ENCODE measurements around the gene PDZRN4. TPM values are rescaled to one million over a fixed set of nuclear protein-coding genes. Genes with fewer than 3 reads are reported as not detected.
"Not testable (repeated sequence)": the region's sequence is repeated elsewhere in the genome, so short reads cannot be mapped to it uniquely, and the experiment has no call there.

The PDZRN4 gene
- total and polyA plus RNA-seq, 9 donors, result 1.5 to 5.0 (median 2.9) TPM

- H3K36me3 ChIP-seq (ENCODE audit: control insufficient read depth, insufficient read depth, low read length), result no peaks in the 10 kb centered on the region
- no peak overlapping the region for H3K4me3 ChIP-seq (ENCODE audit: low read length)
- no peak overlapping the region for H3K27ac ChIP-seq (ENCODE audit: low read length)
- no peaks in the 10 kb centered on the region for H3K27me3 ChIP-seq (ENCODE audit: control insufficient read depth, insufficient read depth, low read length)
- no peak for DNase-seq
- no peaks in the 10 kb centered on the region for H3K9me3 ChIP-seq (replicated peaks; ENCODE audit: control insufficient read depth, low read depth, low read length)
- H3K4me1 ChIP-seq (ENCODE audit: control insufficient read depth, insufficient read depth, low read length), result no peaks in the 10 kb centered on the region
- no CpG with 5 or more reads among the region's 4 CpGs for WGBS (ENCODE audit: insufficient coverage)
Measured at GRCh38 chr12:41536813-41537490, 348.8 kb downstream of the PDZRN4 start.

- WGBS (ENCODE audit: insufficient coverage), result no CpG with 5 or more reads among the region's 1 CpG
- H3K27ac ChIP-seq (ENCODE audit: low read length), result no peak overlapping the region
- DNase-seq, result no peak
Measured at GRCh38 chr12:41537522-41537921, 349.4 kb downstream of the PDZRN4 start.

DNA sequence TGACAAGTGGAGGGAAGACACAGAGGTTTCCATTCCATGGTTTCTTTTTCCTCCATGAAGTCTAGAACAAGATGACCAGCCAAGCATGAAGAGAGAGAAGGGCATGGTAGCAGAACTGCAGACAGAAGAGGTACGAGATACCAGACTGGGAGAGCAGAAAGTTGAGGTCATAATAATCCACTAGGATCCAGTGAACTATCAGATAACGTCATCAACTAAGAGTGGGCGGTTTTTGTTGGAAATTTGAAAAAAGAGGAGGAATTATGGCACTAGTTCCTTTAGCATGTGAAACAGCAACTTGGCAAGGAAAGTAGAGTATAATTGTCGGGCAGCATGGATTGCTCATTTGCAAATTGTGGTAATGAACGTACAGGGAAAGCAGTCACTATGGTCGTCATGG, 357.6 kb downstream of the PDZRN4 start:
- no peak for DNase-seq
- Histone ChIP-seq H3K36me3 (ENCODE audit: control insufficient read depth, insufficient read depth, low read length) (no peaks in the 10 kb centered on the region), H3K4me3 (ENCODE audit: low read length) (no peak overlapping the region), H3K27ac (ENCODE audit: low read length) (no peak overlapping the region), H3K9me3 (replicated peaks; ENCODE audit: control insufficient read depth, low read depth, low read length) (no peaks in the 10 kb centered on the region), H3K4me1 (ENCODE audit: control insufficient read depth, insufficient read depth, low read length) (no peaks in the 10 kb centered on the region), H3K27me3 (ENCODE audit: control insufficient read depth, insufficient read depth, low read length) (no peaks in the 10 kb centered on the region)
- 74% methylated on average over 4 of the region's 6 CpGs for WGBS (ENCODE audit: insufficient coverage)

More at GRCh38 chr12:41537522-41537921, 349.4 kb downstream of the PDZRN4 start:
- Histone ChIP-seq H3K4me1 (ENCODE audit: control insufficient read depth, insufficient read depth, low read length) (no peaks in the 10 kb centered on the region), H3K27me3 (ENCODE audit: control insufficient read depth, insufficient read depth, low read length) (no peaks in the 10 kb centered on the region), H3K36me3 (ENCODE audit: control insufficient read depth, insufficient read depth, low read length) (no peaks in the 10 kb centered on the region), H3K4me3 (ENCODE audit: low read length) (no peak overlapping the region), H3K9me3 (replicated peaks; ENCODE audit: control insufficient read depth, low read depth, low read length) (no peaks in the 10 kb centered on the region)

- not testable (repeated sequence) for H3K27me3 ChIP-seq (ENCODE audit: control insufficient read depth, insufficient read depth, low read length); H3K36me3 ChIP-seq (ENCODE audit: control insufficient read depth, insufficient read depth, low read length); H3K9me3 ChIP-seq (replicated peaks; ENCODE audit: control insufficient read depth, low read depth, low read length); H3K4me3 ChIP-seq (ENCODE audit: low read length); DNase-seq; H3K27ac ChIP-seq (ENCODE audit: low read length); H3K4me1 ChIP-seq (ENCODE audit: control insufficient read depth, insufficient read depth, low read length)
- 14% methylated on average over 1 of the region's 1 CpG for WGBS (ENCODE audit: insufficient coverage)
Measured at GRCh38 chr12:41547071-41547470, 359.0 kb downstream of the PDZRN4 start.

DNA sequence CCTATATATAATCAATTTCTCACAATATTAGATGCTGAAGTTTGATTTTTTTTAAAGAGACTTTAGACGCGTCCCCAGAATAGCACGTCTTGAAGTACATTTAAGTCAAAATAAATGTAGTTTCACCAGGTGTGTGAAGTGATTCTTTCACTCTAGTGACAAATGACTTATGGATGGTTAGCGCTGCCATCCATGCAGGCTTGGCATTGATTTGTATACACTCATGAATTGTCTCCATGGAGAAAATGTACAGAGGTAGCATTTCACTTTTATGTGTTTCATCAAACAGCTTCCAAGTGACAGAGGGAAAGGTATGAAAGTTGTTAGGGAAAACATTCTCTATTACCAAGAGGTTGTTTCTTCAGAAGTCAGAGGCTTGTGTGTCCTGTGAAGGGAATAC, 360.8 kb downstream of the PDZRN4 start:
- 100% methylated on average over 1 of the region's 4 CpGs for WGBS (ENCODE audit: insufficient coverage)
- H3K4me1 ChIP-seq (ENCODE audit: control insufficient read depth, insufficient read depth, low read length), result no peaks in the 10 kb centered on the region
- no peak overlapping the region for H3K27ac ChIP-seq (ENCODE audit: low read length)
- H3K27me3 ChIP-seq (ENCODE audit: control insufficient read depth, insufficient read depth, low read length), result no peaks in the 10 kb centered on the region
- H3K36me3 ChIP-seq (ENCODE audit: control insufficient read depth, insufficient read depth, low read length), result no peaks in the 10 kb centered on the region
- no peaks in the 10 kb centered on the region for H3K9me3 ChIP-seq (replicated peaks; ENCODE audit: control insufficient read depth, low read depth, low read length)
- DNase-seq, result no peak
- H3K4me3 ChIP-seq (ENCODE audit: low read length), result no peak overlapping the region

DNA sequence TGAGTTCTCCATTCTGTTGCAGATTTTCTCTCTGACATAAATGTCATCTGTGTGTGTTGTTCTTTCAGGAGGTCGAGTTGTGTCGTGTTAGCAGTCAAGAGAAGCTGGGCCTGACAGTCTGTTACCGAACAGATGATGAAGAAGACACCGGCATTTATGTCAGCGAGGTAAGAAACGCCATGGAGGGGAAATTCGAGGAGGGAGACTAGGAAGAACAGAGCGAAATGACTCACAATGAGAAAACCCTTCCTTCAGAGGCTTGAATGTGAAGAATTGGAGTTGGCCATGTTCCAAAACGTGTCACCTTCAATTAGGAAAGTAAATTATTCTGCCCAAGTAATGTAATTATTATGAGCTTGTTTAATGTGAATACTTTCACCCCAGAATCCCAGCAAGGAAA, 364.5 kb downstream of the PDZRN4 start:
- Histone ChIP-seq H3K4me3 (ENCODE audit: low read length) (no peak overlapping the region), H3K27me3 (ENCODE audit: control insufficient read depth, insufficient read depth, low read length) (no peaks in the 10 kb centered on the region)
- WGBS (ENCODE audit: insufficient coverage), result 34% methylated on average over 4 of the region's 9 CpGs

DNA sequence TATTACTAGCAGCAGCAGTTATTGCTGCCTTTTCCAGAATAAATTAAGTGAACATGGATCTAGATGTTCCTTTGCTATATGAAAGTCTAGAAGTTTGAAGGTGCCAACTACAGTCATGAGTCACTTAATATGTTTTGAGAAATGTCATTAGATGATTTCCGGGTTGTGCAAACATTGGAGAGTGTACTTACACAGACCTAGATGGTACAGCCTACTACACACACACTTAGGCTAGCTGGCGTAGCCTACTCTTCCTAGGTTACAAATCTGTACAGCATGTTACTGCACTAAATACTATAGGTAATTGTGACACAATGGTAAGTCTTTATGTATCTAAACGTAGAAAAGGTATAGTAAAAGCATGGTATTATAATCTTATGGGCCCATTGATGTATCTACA, 368.1 kb downstream of the PDZRN4 start:
- H3K36me3 ChIP-seq (ENCODE audit: control insufficient read depth, insufficient read depth, low read length), result no peaks in the 10 kb centered on the region
- WGBS (ENCODE audit: insufficient coverage), result no CpG with 5 or more reads among the region's 3 CpGs
- H3K27ac ChIP-seq (ENCODE audit: low read length), result no peak overlapping the region
- no peaks in the 10 kb centered on the region for H3K27me3 ChIP-seq (ENCODE audit: control insufficient read depth, insufficient read depth, low read length)
- no peaks in the 10 kb centered on the region for H3K9me3 ChIP-seq (replicated peaks; ENCODE audit: control insufficient read depth, low read depth, low read length)
- H3K4me3 ChIP-seq (ENCODE audit: low read length), result no peak overlapping the region
- H3K4me1 ChIP-seq (ENCODE audit: control insufficient read depth, insufficient read depth, low read length), result no peaks in the 10 kb centered on the region
- DNase-seq, result no peak

More for the DNA sequence above, 364.5 kb downstream of the PDZRN4 start:
- no peaks in the 10 kb centered on the region for H3K9me3 ChIP-seq (replicated peaks; ENCODE audit: control insufficient read depth, low read depth, low read length)
- no peaks in the 10 kb centered on the region for H3K36me3 ChIP-seq (ENCODE audit: control insufficient read depth, insufficient read depth, low read length)
- no peak overlapping the region for H3K27ac ChIP-seq (ENCODE audit: low read length)
- H3K4me1 ChIP-seq (ENCODE audit: control insufficient read depth, insufficient read depth, low read length), result no peaks in the 10 kb centered on the region
- DNase-seq, result no peak

DNA sequence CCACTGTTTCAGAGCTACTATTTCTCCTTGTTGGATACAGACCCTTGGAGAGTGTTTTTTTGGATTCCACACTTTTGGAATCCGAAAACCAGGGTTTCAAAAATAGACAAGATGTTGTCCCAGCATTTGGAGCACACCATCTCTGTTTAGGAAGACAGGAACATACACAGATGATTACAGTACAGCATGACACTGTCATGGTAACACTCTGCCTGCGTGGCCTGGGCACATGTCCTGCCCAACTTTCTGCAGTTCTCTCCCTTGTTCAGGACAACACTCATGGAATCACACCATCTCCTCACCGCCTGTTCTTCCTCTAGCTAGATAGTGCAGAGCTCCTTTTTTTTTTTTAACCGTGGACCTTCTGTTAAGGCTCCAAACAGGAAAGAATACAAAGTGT, 369.2 kb downstream of the PDZRN4 start:
- 56% methylated on average over 2 of the region's 4 CpGs for WGBS (ENCODE audit: insufficient coverage)
- Histone ChIP-seq H3K4me3 (ENCODE audit: low read length) (no peak overlapping the region), H3K36me3 (ENCODE audit: control insufficient read depth, insufficient read depth, low read length) (no peaks in the 10 kb centered on the region), H3K9me3 (replicated peaks; ENCODE audit: control insufficient read depth, low read depth, low read length) (no peaks in the 10 kb centered on the region), H3K4me1 (ENCODE audit: control insufficient read depth, insufficient read depth, low read length) (no peaks in the 10 kb centered on the region), H3K27ac (ENCODE audit: low read length) (no peak overlapping the region), H3K27me3 (ENCODE audit: control insufficient read depth, insufficient read depth, low read length) (no peaks in the 10 kb centered on the region)
- DNase-seq, result no peak

DNA sequence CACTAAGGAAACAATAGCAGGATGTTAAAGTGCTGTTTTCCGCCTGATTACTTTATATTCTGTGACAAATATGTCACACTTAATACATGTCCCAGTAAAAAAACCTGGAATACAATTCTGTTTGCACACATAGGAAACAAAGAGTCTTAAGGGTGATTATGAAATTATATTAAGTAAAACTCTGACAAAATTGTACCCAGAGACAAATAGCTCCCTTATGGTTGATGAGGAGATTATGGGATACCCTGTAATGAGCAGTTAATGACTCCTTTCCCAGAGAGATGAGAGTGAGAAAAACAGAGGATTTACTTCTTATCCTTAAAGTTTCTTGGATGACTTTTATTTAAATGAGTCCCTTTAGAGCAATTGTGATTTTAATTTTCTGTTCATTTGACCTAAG, 370.6 kb downstream of the PDZRN4 start:
- peak; percentile 50 for DNase-seq
- Histone ChIP-seq H3K9me3 (replicated peaks; ENCODE audit: control insufficient read depth, low read depth, low read length) (no peaks in the 10 kb centered on the region), H3K27ac (ENCODE audit: low read length) (no peak overlapping the region), H3K4me3 (ENCODE audit: low read length) (no peak overlapping the region), H3K27me3 (ENCODE audit: control insufficient read depth, insufficient read depth, low read length) (no peaks in the 10 kb centered on the region), H3K36me3 (ENCODE audit: control insufficient read depth, insufficient read depth, low read length) (no peaks in the 10 kb centered on the region), H3K4me1 (ENCODE audit: control insufficient read depth, insufficient read depth, low read length) (no peaks in the 10 kb centered on the region)
- no CpG with 5 or more reads among the region's 1 CpG for whole genome bisulfite sequencing (ENCODE audit: insufficient coverage)

GRCh38 chr12:41563051-41563450, 374.9 kb downstream of the PDZRN4 start:
- Histone ChIP-seq H3K4me1 (ENCODE audit: control insufficient read depth, insufficient read depth, low read length) (no peaks in the 10 kb centered on the region), H3K9me3 (replicated peaks; ENCODE audit: control insufficient read depth, low read depth, low read length) (no peaks in the 10 kb centered on the region), H3K27me3 (ENCODE audit: control insufficient read depth, insufficient read depth, low read length) (no peaks in the 10 kb centered on the region), H3K4me3 (ENCODE audit: low read length) (no peak overlapping the region), H3K36me3 (ENCODE audit: control insufficient read depth, insufficient read depth, low read length) (no peaks in the 10 kb centered on the region), H3K27ac (ENCODE audit: low read length) (no peak overlapping the region)
- DNase-seq, result no peak
- WGBS (ENCODE audit: insufficient coverage), result no CpG with 5 or more reads among the region's 12 CpGs

DNA sequence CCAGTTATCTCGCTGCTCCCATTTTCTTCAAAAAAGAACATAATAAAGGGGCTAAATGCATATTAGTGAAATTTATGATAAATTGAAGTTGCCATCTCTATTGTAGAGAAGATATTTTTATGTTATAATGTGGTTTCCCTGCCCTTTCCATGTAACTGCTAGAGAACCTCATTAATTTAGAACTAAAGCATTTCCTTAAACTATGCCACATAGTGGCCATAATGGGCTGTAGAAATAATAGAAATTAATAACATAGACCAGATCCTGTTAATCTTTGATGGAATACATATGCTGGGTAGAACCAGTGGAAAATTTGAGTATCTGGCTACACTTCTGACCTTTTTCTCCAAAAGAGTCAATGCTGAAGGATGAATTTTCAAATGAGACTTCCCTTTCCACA, 376.7 kb downstream of the PDZRN4 start:
- DNase-seq, result no peak
- Histone ChIP-seq H3K4me3 (ENCODE audit: low read length) (no peak overlapping the region), H3K36me3 (ENCODE audit: control insufficient read depth, insufficient read depth, low read length) (no peaks in the 10 kb centered on the region), H3K27me3 (ENCODE audit: control insufficient read depth, insufficient read depth, low read length) (no peaks in the 10 kb centered on the region), H3K27ac (ENCODE audit: low read length) (no peak overlapping the region), H3K9me3 (replicated peaks; ENCODE audit: control insufficient read depth, low read depth, low read length) (no peaks in the 10 kb centered on the region), H3K4me1 (ENCODE audit: control insufficient read depth, insufficient read depth, low read length) (no peaks in the 10 kb centered on the region)
- no CpG with 5 or more reads among the region's 1 CpG for WGBS (ENCODE audit: insufficient coverage)

Measured in muscle of leg (tissue), 11 donors.